Heart left ventricle (tissue), 16 donors: Measurements from ENCODE around the gene ARHGEF26. TPM values are rescaled to one million over a fixed set of nuclear protein-coding genes. Genes with fewer than 3 reads are reported as not detected.

Experiments used
- ATAC-seq, 4 donors: fragments of 200-7000 bp; cut with Tn5 transposase; one replicate each; pipeline ENCODE4 v1.9.1; 2020 to 2022; ENCODE audit warnings: moderate library complexity in 4 of 4, mild to moderate bottlenecking in 3 of 4, moderate number of reproducible peaks in 1 of 4
- DNase-seq, 5 donors: peaks; one replicate each; pipeline ENCODE4 v3.0.0-alpha.2; 2020
- H3K27ac ChIP-seq, 12 donors: fragments of 200-600 bp; sonication (generic) in 4 of 12; one replicate each; pipeline versions ENCODE4 v1.5.0 to v1.8.0; 2016 to 2022; ENCODE audit warnings: mild to moderate bottlenecking in 2 of 12
- H3K27me3 ChIP-seq, 9 donors: fragments of 200-600 bp; sonication (generic) in 2 of 9; one replicate each; pipeline versions ENCODE4 v1.5.1 to v1.8.0; 2016 to 2022; ENCODE audit warnings: mild to moderate bottlenecking in 3 of 9
- H3K36me3 ChIP-seq, 9 donors: fragments of 200-600 bp; sonication (generic) in 2 of 9; one replicate each; pipeline versions ENCODE4 v1.5.0 to v1.8.0; 2018 to 2022; ENCODE audit warnings: mild to moderate bottlenecking in 2 of 9
- H3K4me1 ChIP-seq, 12 donors: fragments of 200-600 bp; sonication (generic) in 4 of 12; one replicate each; pipeline versions ENCODE4 v1.5.0 to v1.8.0; 2016 to 2022; ENCODE audit warnings: mild to moderate bottlenecking in 3 of 12
- H3K4me3 ChIP-seq, 12 donors: fragments of 200-600 bp; sonication (generic) in 4 of 12; one replicate each; pipeline versions ENCODE4 v1.5.0 to v1.8.0; 2017 to 2022; ENCODE audit warnings: mild to moderate bottlenecking in 9 of 12, moderate library complexity in 4 of 12
- H3K9me3 ChIP-seq, 12 donors: fragments of 200-600 bp; sonication (generic) in 4 of 12; one replicate each; pipeline versions ENCODE4 v1.5.0 to v1.8.0; 2016 to 2022; ENCODE audit warnings: mild to moderate bottlenecking in 1 of 12
- POLR2A ChIP-seq, 2 donors: fragments of 450-650 bp; IDR thresholded peaks; one replicate each; pipeline ENCODE4 v1.6.1; 2017; ENCODE audit warnings: antibody characterized with exemption in 2 of 2, mild to moderate bottlenecking in 2 of 2, moderate library complexity in 2 of 2
- WGBS, 4 donors: extraction: QIAGEN DNeasy Blood & Tissue Kit in 2 of 4; methylation state at CpG; one replicate each; pipeline versions ENCODE4 v1.1.5 to v1.1.7; 2013 to 2018; 5-methylcytosine and 5-hydroxymethylcytosine counted together
- intact Hi-C, 10 donors: fragments of 100-400 bp; cut with DNase I; formaldehyde crosslinking; loops; one replicate each; pipeline versions ENCODE4 v1.11.1 to v1.14.2; 2022
- polyA plus RNA-seq, 2 donors: library from polyadenylated mRNA; stranded (reverse); fragments of 200-250 nt; gene quantifications; one replicate each; pipeline ENCODE4 v1.2.3, GENCODE V29; 2013
- total RNA-seq, 9 donors: library from RNA; depleted of rRNA in 2 of 9; stranded (reverse); fragments of >200 nt in 2 of 9; fragmentation: NEBNext Ultra II Directional in 3 of 9; extraction: Animal tissue kit (Norgen Biotek cat#: 25700) in 3 of 9; gene quantifications; one replicate each; pipeline versions ENCODE4 v1.1.0 to v1.2.4, GENCODE V29; 2016 to 2023
- TF ChIP-seq, protein P1 (sequence below), 12 donors: fragments of 200-600 bp; sonication (generic) in 4 of 12; IDR thresholded peaks; one replicate each; pipeline versions ENCODE4 v1.5.0 to v1.8.0; 2018 to 2022; ENCODE audit warnings: antibody characterized with exemption in 12 of 12, mild to moderate bottlenecking in 5 of 12
- donor health status: ischemic (EF 13 %, LVEDD 7.1; RV severe dilation, severe dysfunction).
- donor health status: healthy with polysubstance abuse.
- donor health status: DM: no; HTN: yes; CAD: no.
- donor health status: DM: no; HTN: no; CAD: no.
- donor health status: ischemic (EF 25% LVEDD 6.9; RV normal size, moderate dysfunction).
- donor health status: ischemic (EF 25% LVEDD 5.7; RV mildly dilated, moderate dysfunction).
- donor health status: healthy.
- donor health status: DM: yes; HTN: yes; CAD: no.
- donor health status: ischemic (EF 35%, LVEDD 5.7; RV mildly dilated, moderate dysfunction).
- donor health status: nonischemic (EF 11% LVEDD 7.7; RV severe dilation, severe dysfunction).
- donor health status: DM: yes; HTN: yes; CAD: no.
- donor health status: PGD.
- donor health status: ischemic (EF 29% LVEDD 5.4; RV normal size, mild dysfunction).
- donor health status: nonischemic (EF 23%, LVEDD 6.1; RV moderate dilation, normal function).

The ARHGEF26 gene
- total and polyA plus RNA-seq, 11 donors, result 0.68 to 2.3 (median 1.3) TPM

- Histone ChIP-seq H3K4me1 (no peaks in the 10 kb centered on the region), H3K9me3 (no peaks in the 10 kb centered on the region), H3K36me3 (peaks cover 0 to 97% (median 96%) of the 10 kb centered on the region in 9 donors), H3K27me3 (no peaks in the 10 kb centered on the region), H3K4me3 (no peak overlapping the region), H3K27ac (no peak overlapping the region)
- no peak for TF ChIP-seq POLR2A (IDR thresholded peaks at IDR 0.05)
- TF ChIP-seq, protein P1, sequence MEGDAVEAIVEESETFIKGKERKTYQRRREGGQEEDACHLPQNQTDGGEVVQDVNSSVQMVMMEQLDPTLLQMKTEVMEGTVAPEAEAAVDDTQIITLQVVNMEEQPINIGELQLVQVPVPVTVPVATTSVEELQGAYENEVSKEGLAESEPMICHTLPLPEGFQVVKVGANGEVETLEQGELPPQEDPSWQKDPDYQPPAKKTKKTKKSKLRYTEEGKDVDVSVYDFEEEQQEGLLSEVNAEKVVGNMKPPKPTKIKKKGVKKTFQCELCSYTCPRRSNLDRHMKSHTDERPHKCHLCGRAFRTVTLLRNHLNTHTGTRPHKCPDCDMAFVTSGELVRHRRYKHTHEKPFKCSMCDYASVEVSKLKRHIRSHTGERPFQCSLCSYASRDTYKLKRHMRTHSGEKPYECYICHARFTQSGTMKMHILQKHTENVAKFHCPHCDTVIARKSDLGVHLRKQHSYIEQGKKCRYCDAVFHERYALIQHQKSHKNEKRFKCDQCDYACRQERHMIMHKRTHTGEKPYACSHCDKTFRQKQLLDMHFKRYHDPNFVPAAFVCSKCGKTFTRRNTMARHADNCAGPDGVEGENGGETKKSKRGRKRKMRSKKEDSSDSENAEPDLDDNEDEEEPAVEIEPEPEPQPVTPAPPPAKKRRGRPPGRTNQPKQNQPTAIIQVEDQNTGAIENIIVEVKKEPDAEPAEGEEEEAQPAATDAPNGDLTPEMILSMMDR (IDR thresholded peaks at IDR 0.05), result no peak
- intact Hi-C loops, result no loop called here
- no peak for DNase-seq
- WGBS, 4 donors, result 95 to 100% (median 96%) methylated on average over 2 of the region's 2 CpGs
- ATAC-seq, result no peak
These were observed 172.8 kb downstream of the ARHGEF26 start for GRCh38 chr3:154294016-154294415.

GRCh38 chr3:154301561-154301960 is 180.4 kb downstream of the ARHGEF26 start:
- H3K27ac ChIP-seq, result no peak overlapping the region
- 79 to 89% (median 85%) methylated on average over 3 of the region's 3 CpGs for WGBS, 4 donors
- intact Hi-C loops, result no loop called here
- H3K9me3 ChIP-seq, result no peaks in the 10 kb centered on the region
- no peak overlapping the region for H3K4me3 ChIP-seq
- no peaks in the 10 kb centered on the region for H3K4me1 ChIP-seq
- H3K36me3 ChIP-seq, result peaks cover 0 to 100% (median 97%) of the 10 kb centered on the region in 9 donors
- no peaks in the 10 kb centered on the region for H3K27me3 ChIP-seq
- ATAC-seq, result no peak
- TF ChIP-seq, protein P1 (IDR thresholded peaks at IDR 0.05), result no peak
- TF ChIP-seq POLR2A (IDR thresholded peaks at IDR 0.05), result no peak
- DNase-seq, result no peak

GRCh38 chr3:154304116-154304786 is 183.1 kb downstream of the ARHGEF26 start:
- intact Hi-C loops, result no loop called here
- H3K27me3 ChIP-seq, result no peaks in the 10 kb centered on the region
- no peak overlapping the region for H3K4me3 ChIP-seq
- no peak overlapping the region for H3K27ac ChIP-seq
- no peaks in the 10 kb centered on the region for H3K9me3 ChIP-seq
- no peak for ATAC-seq
- DNase-seq, result no peak
- peaks cover 0 to 6% (median 0%) of the 10 kb centered on the region in 12 donors for H3K4me1 ChIP-seq
- TF ChIP-seq, protein P1 (IDR thresholded peaks at IDR 0.05), result no peak
- TF ChIP-seq POLR2A (IDR thresholded peaks at IDR 0.05), result no peak
- H3K36me3 ChIP-seq, result peaks cover 0 to 98% (median 85%) of the 10 kb centered on the region in 9 donors

DNA sequence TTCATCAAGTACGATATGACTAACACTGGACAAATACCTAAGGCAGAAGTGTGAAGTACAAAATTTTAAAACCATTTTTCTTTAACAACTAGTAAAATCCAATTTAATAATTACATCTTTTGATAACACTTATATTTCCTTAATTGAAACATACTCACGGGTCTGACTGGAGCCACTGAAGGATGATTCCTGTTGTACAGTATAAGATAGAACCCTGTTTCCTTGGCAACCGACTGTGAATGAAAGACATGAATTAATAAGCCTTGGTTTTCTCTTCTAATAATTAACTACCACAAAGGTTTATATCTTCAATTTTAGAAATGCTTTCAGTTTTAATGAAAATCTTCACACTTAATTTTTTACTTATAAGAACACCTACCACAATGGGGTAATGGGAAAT is 183.7 kb downstream of the ARHGEF26 start:
- Histone ChIP-seq H3K9me3 (no peaks in the 10 kb centered on the region), H3K27me3 (no peaks in the 10 kb centered on the region), H3K27ac (no peak overlapping the region), H3K4me1 (peaks cover 0 to 6% (median 0%) of the 10 kb centered on the region in 12 donors), H3K4me3 (no peak overlapping the region), H3K36me3 (peaks cover 0 to 98% (median 85%) of the 10 kb centered on the region in 9 donors)
- DNase-seq, result no peak
- 94 to 98% (median 95%) methylated on average over 3 of the region's 3 CpGs for WGBS, 4 donors
- no peak for TF ChIP-seq POLR2A (IDR thresholded peaks at IDR 0.05)
- TF ChIP-seq, protein P1 (IDR thresholded peaks at IDR 0.05), result no peak
- intact Hi-C loops, result no loop called here
- no peak for ATAC-seq
